ENCODE measurements around the gene CTPS1.

- TF ChIP-seq POLR2A (IDR thresholded peaks at IDR 0.05) (no peak), CTCF (IDR thresholded peaks at IDR 0.05) (no peak)
These were observed 13.1 kb upstream of the CTPS1 start for GRCh38 chr1:40966417-40966816.

Data from uterus (tissue), 2 donors.